T-cell (primary cell): Measurements from ENCODE around the gene RPS6KA2. TPM values are rescaled to one million over a fixed set of nuclear protein-coding genes. Genes with fewer than 3 reads are reported as not detected.

ENCODE experiments used
- ATAC-seq, 4 experiments: fragments of 200-7000 bp in 3 of 4; fragments of 150-1000 bp in 1 of 4; cut with Tn5 transposase; replicated peaks in 1 of 4; 1 replicate in 3 of 4; 2 replicates in 1 of 4; pipeline ENCODE4 v1.10.0; 2021; ENCODE audit warnings: moderate library complexity in 3 of 4, mild to moderate bottlenecking in 2 of 4, moderate number of reproducible peaks in 1 of 4
- CTCF ChIA-PET, 2 donors: fragments of 300-600 bp; sonication (Branson Sonifier 250); formaldehyde crosslinking; loops; one replicate each; lab custom pipeline; 2022; ENCODE audit warnings: antibody characterized with exemption in 2 of 2; lab: Charles Lee
- POLR2A ChIA-PET, 2 donors: fragments of 300-600 bp; sonication (Branson Sonifier 250); formaldehyde crosslinking; loops; one replicate each; lab custom pipeline; 2022; ENCODE audit warnings: antibody characterized with exemption in 2 of 2; lab: Charles Lee
- DNase-seq, 35 experiments: peaks; one replicate each; pipeline versions ENCODE4 v3.0.0 to v3.0.0-alpha.2; 2013 to 2023
- H3K27ac ChIP-seq: one replicate; pipeline ENCODE4 v1.5.1; 2013; ENCODE audit warnings: low read length
- H3K27me3 ChIP-seq, 2 experiments: replicated peaks in 1 of 2; 1 replicate in 1 of 2; 2 replicates in 1 of 2; pipeline versions ENCODE4 v1.6.1 to v1.7.0; 2013; ENCODE audit warnings: low read length in 1 of 2, mixed read lengths in 1 of 2; ENCODE audit not compliant: control insufficient read depth in 2 of 2, insufficient read depth in 2 of 2; ENCODE audit errors: extremely low read depth in 1 of 2
- H3K36me3 ChIP-seq, 2 donors: 1 replicate in 1 of 2; 2 replicates in 1 of 2; pipeline versions ENCODE4 v1.6.1 to v1.7.0; 2013; ENCODE audit warnings: low read length in 1 of 2; ENCODE audit not compliant: control insufficient read depth in 2 of 2, insufficient read depth in 1 of 2; ENCODE audit errors: extremely low read depth in 1 of 2
- H3K4me1 ChIP-seq, 2 experiments: 1 replicate in 1 of 2; 2 replicates in 1 of 2; pipeline versions ENCODE4 v1.6.1 to v1.7.0; 2013; ENCODE audit warnings: low read length in 2 of 2, mixed read lengths in 1 of 2; ENCODE audit not compliant: insufficient read depth in 2 of 2, control insufficient read depth in 1 of 2; ENCODE audit errors: extremely low read depth in 1 of 2
- H3K4me3 ChIP-seq, 2 donors: 1 replicate in 1 of 2; 2 replicates in 1 of 2; pipeline versions ENCODE4 v1.5.1 to v1.7.0; 2013; ENCODE audit warnings: mild to moderate bottlenecking in 2 of 2, low read length in 1 of 2, moderate library complexity in 1 of 2; ENCODE audit not compliant: control insufficient read depth in 1 of 2; ENCODE audit errors: extremely low read depth in 1 of 2
- H3K9me3 ChIP-seq: 2 replicates; pipeline ENCODE4 v1.7.0; 2013
- H3K27ac Mint-ChIP-seq, 2 donors: one replicate each; pipeline ENCODE4 v1.8.0; 2020 to 2021; ENCODE audit warnings: mild to moderate bottlenecking in 2 of 2, mixed read lengths in 2 of 2
- H3K27me3 Mint-ChIP-seq, 2 donors: one replicate each; pipeline ENCODE4 v1.8.0; 2021 to 2022; ENCODE audit warnings: mixed read lengths in 2 of 2
- H3K36me3 Mint-ChIP-seq: one replicate; pipeline ENCODE4 v1.8.0; 2021; ENCODE audit warnings: mixed read lengths
- H3K4me1 Mint-ChIP-seq, 3 donors: one replicate each; pipeline ENCODE4 v1.8.0; 2020 to 2022; ENCODE audit warnings: mixed read lengths in 3 of 3, mild to moderate bottlenecking in 1 of 3
- H3K4me3 Mint-ChIP-seq, 3 donors: one replicate each; pipeline ENCODE4 v1.8.0; 2020 to 2022; ENCODE audit warnings: mild to moderate bottlenecking in 3 of 3, mixed read lengths in 3 of 3, moderate library complexity in 3 of 3
- H3K9me3 Mint-ChIP-seq, 3 donors: one replicate each; pipeline ENCODE4 v1.8.0; 2020 to 2022; ENCODE audit warnings: mixed read lengths in 3 of 3
- WGBS: methylation state at CpG from one replicate; pipeline ENCODE4 v1.1.5; 2013; ENCODE audit warnings: missing lambda C conversion rate; ENCODE audit not compliant: insufficient coverage; 5-methylcytosine and 5-hydroxymethylcytosine counted together
- total RNA-seq, 35 experiments: library from RNA in 6 of 35; stranded (reverse) in 6 of 35; fragments of 120-200 nt in 1 of 35; gene quantifications; one replicate each; pipeline versions ENCODE4 v1.2.1 to v1.2.4 and lab custom pipeline; 2013 to 2026

The RPS6KA2 gene
- total RNA-seq, 5 donors from 2014 or later (not counting 1 experiment from before 2014, with no cell fraction given), result 4.1 to 21.5 (median 12.4) TPM

- Histone ChIP-seq H3K4me3 (no peak overlapping the region), H3K4me1 (no peaks in the 10 kb centered on the region), H3K36me3 (no peaks in the 10 kb centered on the region), H3K9me3 (no peaks in the 10 kb centered on the region), H3K27me3 (peaks cover 0 to 4% of the 10 kb centered on the region in 2 experiments), H3K27ac (no peak overlapping the region)
- POLR2A ChIA-PET, result no interaction called here
- WGBS, result 92% methylated on average over 7 of the region's 13 CpGs
- ATAC-seq (no peak), DNase-seq (no peak)
- Mint-ChIP-seq H3K27me3 (no peaks in the 10 kb centered on the region), H3K36me3 (peaks cover 3% of the 10 kb centered on the region), H3K27ac (no peak overlapping the region), H3K4me1 (no peaks in the 10 kb centered on the region), H3K4me3 (no peak overlapping the region), H3K9me3 (no peaks in the 10 kb centered on the region)
- CTCF ChIA-PET, result no interaction called here
These were observed 57.8 kb downstream of the RPS6KA2 start for GRCh38 chr6:166569206-166569605.

- ATAC-seq (no peak), DNase-seq (no peak)
- Histone ChIP-seq H3K4me3 (no peak overlapping the region), H3K36me3 (no peaks in the 10 kb centered on the region), H3K9me3 (no peaks in the 10 kb centered on the region), H3K4me1 (no peaks in the 10 kb centered on the region), H3K27me3 (no peaks in the 10 kb centered on the region), H3K27ac (no peak overlapping the region)
- ChIA-PET CTCF (no interaction called here), POLR2A (no interaction called here)
- no peaks in the 10 kb centered on the region for H3K9me3 Mint-ChIP-seq
- no peaks in the 10 kb centered on the region for H3K4me1 Mint-ChIP-seq
- H3K4me3 Mint-ChIP-seq, result no peak overlapping the region
- no peak overlapping the region for H3K27ac Mint-ChIP-seq
- no peaks in the 10 kb centered on the region for H3K27me3 Mint-ChIP-seq
- H3K36me3 Mint-ChIP-seq, result peaks cover 5% of the 10 kb centered on the region
- WGBS, result 91% methylated on average over 6 of the region's 8 CpGs
These were observed 59.2 kb downstream of the RPS6KA2 start for GRCh38 chr6:166567813-166568212.

GRCh38 chr6:166567107-166567506 lies 59.9 kb downstream of the RPS6KA2 start:
- CTCF ChIA-PET, result interaction anchor here in 1 of 2 donors (0.6 to 1.3 kb wide), 2 partner anchors 12 to 60 kb away, joined by 5 to 7 read pairs; no protein-coding TSS in a partner anchor
- Mint-ChIP-seq H3K27ac (no peak overlapping the region), H3K9me3 (no peaks in the 10 kb centered on the region), H3K4me3 (no peak overlapping the region), H3K36me3 (peaks cover 5% of the 10 kb centered on the region), H3K4me1 (no peaks in the 10 kb centered on the region), H3K27me3 (no peaks in the 10 kb centered on the region)
- WGBS, result 83% methylated on average over 5 of the region's 8 CpGs
- Histone ChIP-seq H3K4me1 (no peaks in the 10 kb centered on the region), H3K36me3 (no peaks in the 10 kb centered on the region), H3K9me3 (no peaks in the 10 kb centered on the region), H3K27ac (no peak overlapping the region), H3K4me3 (no peak overlapping the region), H3K27me3 (no peaks in the 10 kb centered on the region)
- DNase-seq (no peak), ATAC-seq (no peak)
- POLR2A ChIA-PET, result no interaction called here

- Histone ChIP-seq H3K9me3 (no peaks in the 10 kb centered on the region), H3K4me1 (no peaks in the 10 kb centered on the region), H3K4me3 (no peak overlapping the region), H3K27me3 (no peaks in the 10 kb centered on the region), H3K36me3 (no peaks in the 10 kb centered on the region), H3K27ac (no peak overlapping the region)
- ChIA-PET CTCF (interaction anchor here (0.6 to 1.3 kb wide), 3 partner anchors 11 to 165 kb away, joined by 4 to 7 read pairs (median 5); no protein-coding TSS in a partner anchor), POLR2A (no interaction called here)
- H3K4me1 Mint-ChIP-seq, result no peaks in the 10 kb centered on the region
- H3K36me3 Mint-ChIP-seq, result peaks cover 12% of the 10 kb centered on the region
- no peak for ATAC-seq
- no peaks in the 10 kb centered on the region for H3K27me3 Mint-ChIP-seq
- WGBS, result 82% methylated on average over 10 of the region's 12 CpGs
- DNase-seq, result no peak
- H3K9me3 Mint-ChIP-seq, result peaks cover 0 to 4% (median 0%) of the 10 kb centered on the region in 3 donors
- H3K27ac Mint-ChIP-seq, result no peak overlapping the region
- no peak overlapping the region for H3K4me3 Mint-ChIP-seq
These were observed 60.7 kb downstream of the RPS6KA2 start for GRCh38 chr6:166566026-166567011.

- Histone ChIP-seq H3K4me3 (no peak overlapping the region), H3K36me3 (no peaks in the 10 kb centered on the region), H3K27me3 (no peaks in the 10 kb centered on the region), H3K27ac (no peak overlapping the region), H3K9me3 (no peaks in the 10 kb centered on the region), H3K4me1 (no peaks in the 10 kb centered on the region)
- H3K9me3 Mint-ChIP-seq, result peaks cover 0 to 4% (median under 1%) of the 10 kb centered on the region in 3 donors
- no peak overlapping the region for H3K4me3 Mint-ChIP-seq
- POLR2A ChIA-PET, result no interaction called here
- DNase-seq (no peak), ATAC-seq (no peak)
- H3K4me1 Mint-ChIP-seq, result no peaks in the 10 kb centered on the region
- peaks cover 13% of the 10 kb centered on the region for H3K36me3 Mint-ChIP-seq
- H3K27me3 Mint-ChIP-seq, result no peaks in the 10 kb centered on the region
- 88% methylated on average over 18 of the region's 24 CpGs for WGBS
- no peak overlapping the region for H3K27ac Mint-ChIP-seq
- CTCF ChIA-PET, result no interaction called here
These were observed 61.7 kb downstream of the RPS6KA2 start for GRCh38 chr6:166565084-166565967.

GRCh38 chr6:166563805-166564204 lies 63.2 kb downstream of the RPS6KA2 start:
- POLR2A ChIA-PET, result no interaction called here
- DNase-seq (no peak), ATAC-seq (no peak)

More at GRCh38 chr6:166563805-166564204, 63.2 kb downstream of the RPS6KA2 start:
- no peaks in the 10 kb centered on the region for H3K9me3 ChIP-seq
- no peaks in the 10 kb centered on the region for H3K27me3 Mint-ChIP-seq
- no peak overlapping the region for H3K27ac Mint-ChIP-seq
- 90% methylated on average over 9 of the region's 9 CpGs for WGBS
- no peak overlapping the region for H3K27ac ChIP-seq
- no peak overlapping the region for H3K4me3 Mint-ChIP-seq
- CTCF ChIA-PET, result no interaction called here
- no peaks in the 10 kb centered on the region for H3K36me3 ChIP-seq
- H3K4me1 ChIP-seq, result no peaks in the 10 kb centered on the region
- H3K9me3 Mint-ChIP-seq, result peaks cover 6 to 18% (median 10%) of the 10 kb centered on the region in 3 donors
- H3K4me1 Mint-ChIP-seq, result no peaks in the 10 kb centered on the region
- H3K36me3 Mint-ChIP-seq, result peaks cover 19% of the 10 kb centered on the region
- H3K27me3 ChIP-seq, result no peaks in the 10 kb centered on the region
- H3K4me3 ChIP-seq, result no peak overlapping the region
